Measurements from ENCODE around the gene KBTBD8.

The KBTBD8 gene

GRCh38 chr3:66997560-66998112 lies 471 bp upstream of the KBTBD8 start:
- DNase-seq = no peak

GRCh38 chr3:66998904-66999235 lies 763 bp downstream of the KBTBD8 start:
- DNase-seq = no peak

DNA sequence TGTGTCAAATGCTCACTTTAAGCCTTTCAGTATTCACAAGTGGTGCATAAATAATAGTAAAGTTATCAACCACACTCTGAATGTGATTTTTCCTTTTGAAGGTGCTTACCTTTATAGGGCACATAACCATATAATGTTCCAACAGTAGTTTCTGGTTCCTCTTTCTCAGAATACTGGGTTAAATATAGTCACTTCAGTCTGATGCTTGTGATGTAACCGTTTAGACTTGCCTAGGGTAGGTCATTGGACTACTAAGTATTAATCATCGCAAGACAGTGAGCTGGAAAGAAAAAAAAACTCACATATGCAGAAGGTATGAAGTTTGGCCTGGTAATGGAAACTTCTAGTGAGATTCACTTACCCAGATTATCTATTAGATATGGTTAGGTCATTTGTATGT lies 1.9 kb downstream of the KBTBD8 start:
- no peak for DNase-seq

DNA sequence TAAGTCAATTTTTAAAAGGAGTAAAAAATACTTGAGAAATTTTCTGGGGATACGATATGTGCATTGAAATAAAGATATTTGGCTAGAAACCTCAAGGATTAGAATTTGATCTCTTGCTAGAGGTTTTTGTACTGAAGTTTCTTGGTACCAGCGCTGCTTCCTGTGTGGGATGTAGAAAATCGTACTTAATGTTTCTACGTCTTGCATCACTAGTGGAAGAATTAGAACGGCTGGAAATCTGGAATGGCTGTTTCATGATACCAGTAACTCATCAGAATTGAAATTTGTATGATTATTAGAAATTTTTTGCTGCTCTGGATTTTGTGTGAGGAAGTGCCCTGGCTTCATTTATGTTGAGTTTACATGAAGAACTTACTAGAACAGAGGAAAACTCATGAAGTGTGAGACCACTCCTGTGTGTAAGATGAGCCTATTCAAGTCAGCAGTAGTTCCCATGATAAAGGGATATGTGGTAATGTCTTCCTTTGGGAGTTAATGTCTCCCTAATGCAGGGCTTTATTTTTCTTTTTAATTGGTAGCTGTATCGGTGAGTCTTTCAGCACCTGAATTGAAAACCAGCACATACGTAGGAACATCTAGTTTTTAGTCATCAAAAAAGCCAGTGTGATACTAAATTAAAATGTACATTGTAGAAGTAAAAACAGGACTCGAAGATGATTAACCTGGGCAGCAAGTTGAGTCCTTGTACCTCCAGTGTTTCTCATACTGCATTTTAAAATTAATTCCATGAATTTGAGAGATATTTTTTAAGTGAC lies 3.2 kb downstream of the KBTBD8 start:
- DNase-seq = no peak

DNA sequence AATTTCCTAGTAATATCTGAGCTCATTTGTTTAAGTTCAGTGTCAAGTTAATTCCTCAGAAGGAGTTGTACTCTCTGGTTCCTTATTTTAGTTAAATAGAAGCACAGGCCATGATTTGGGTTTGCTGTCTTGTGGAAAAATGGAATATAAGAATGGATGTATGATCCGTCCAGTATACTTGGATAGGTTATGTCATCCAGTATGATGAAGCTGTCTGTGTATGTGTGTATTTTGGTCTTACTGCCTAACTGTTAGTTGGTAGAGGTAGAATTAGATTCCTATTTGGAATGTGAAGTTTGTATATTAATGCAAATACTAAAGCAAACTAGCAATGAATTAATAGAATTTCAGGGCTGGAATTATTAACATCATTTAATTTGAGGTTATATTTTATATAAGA lies 7.9 kb downstream of the KBTBD8 start:
- DNase-seq = no peak

- DNase-seq = no peak
Observed at GRCh38 chr3:67006460-67006859, 8.4 kb downstream of the KBTBD8 start.

DNA sequence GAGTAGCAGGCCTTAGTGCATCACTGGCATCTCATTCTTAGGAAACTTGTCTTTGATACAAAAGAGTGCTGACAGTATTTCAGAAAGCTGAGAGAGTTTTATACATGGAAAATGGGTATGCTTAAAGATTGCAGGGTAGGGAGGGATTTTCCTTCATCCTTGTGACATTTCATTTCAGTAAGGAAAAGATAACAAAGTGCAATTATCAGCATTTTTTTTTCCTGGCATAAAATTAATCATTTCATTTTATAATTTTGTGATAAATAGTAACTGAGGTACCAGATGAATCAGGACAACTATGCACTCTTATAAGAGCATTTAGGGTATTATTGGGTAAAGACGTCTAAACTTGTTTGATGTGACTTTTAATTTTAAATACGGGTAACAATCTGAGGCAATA lies 10.3 kb downstream of the KBTBD8 start:
- DNase-seq = no peak

DNA sequence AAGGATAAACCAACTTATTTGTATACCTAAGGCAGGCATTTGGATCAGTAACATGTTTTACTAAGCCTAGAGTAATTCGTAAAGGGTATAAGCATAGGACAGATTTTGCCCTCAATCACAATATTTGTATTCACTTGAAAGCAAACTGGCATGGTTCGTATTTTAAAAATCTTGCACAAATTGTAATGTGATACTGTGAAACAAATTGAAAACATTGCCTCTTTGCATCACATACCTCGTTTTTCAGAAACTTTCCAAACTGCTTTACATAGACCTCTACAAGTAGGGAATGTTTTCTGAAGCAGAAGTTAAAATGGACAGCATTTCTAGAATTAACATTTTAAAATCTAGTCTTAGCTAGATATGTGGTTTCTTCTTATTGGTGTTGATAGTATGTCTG lies 11.6 kb downstream of the KBTBD8 start:
- DNase-seq = no peak

DNA sequence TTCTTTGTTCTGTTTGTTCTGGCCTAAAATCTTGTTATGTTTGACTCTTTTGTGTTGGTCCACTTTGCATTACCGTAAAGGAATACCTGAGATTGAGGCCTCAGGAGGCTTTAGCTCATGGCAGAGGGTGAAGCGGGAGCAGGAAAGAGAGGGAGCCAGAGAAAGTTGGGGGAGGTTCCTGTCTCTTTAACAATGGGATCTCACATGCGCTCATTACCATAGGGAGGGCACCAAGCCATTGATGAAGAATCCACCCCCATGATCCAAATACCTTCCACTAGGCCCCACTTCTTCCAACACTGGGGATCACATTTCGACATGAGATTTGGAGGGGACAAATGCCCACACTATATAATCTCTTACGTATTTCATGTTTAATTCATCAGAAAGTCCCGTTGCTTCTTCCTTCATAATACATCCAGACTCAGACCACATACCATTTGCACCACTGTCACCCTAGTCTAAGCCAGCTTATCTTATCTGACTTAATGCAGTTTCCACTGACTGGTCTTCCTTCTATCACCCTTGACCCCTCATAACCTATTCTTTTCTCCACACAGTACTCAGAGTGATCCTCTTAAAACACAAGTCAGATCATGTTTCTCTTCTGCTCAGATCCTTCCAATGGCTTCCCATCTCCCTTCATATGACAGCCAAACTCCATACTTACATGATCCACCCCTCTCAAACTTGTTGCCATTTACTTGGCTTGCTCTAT lies 13.5 kb downstream of the KBTBD8 start:
- no peak for DNase-seq

DNA sequence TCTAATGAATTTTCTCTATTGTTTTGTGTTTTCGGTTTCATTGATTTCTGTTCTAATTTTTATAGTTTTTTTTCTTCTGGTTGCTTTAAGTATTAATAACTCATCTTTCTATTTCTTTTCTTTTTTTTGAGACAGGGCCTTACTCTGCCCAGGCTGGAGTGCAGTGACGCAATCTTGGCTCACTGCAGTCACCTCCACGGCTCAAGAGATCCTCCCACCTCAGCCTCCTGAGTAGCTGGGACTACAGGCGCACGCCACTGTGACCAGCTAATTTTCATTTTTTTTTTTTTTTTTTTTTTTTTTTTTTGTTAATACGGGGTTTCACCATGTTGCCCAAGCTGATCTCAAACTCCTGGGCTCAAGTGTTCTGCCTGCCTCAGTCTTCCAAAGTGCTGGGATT lies 14.5 kb downstream of the KBTBD8 start:
- DNase-seq = no peak

- no peak for DNase-seq
Observed at GRCh38 chr3:67015702-67016484, 17.8 kb downstream of the KBTBD8 start.

- no peak for DNase-seq
Observed at GRCh38 chr3:67016522-67017080, 18.5 kb downstream of the KBTBD8 start.

DNA sequence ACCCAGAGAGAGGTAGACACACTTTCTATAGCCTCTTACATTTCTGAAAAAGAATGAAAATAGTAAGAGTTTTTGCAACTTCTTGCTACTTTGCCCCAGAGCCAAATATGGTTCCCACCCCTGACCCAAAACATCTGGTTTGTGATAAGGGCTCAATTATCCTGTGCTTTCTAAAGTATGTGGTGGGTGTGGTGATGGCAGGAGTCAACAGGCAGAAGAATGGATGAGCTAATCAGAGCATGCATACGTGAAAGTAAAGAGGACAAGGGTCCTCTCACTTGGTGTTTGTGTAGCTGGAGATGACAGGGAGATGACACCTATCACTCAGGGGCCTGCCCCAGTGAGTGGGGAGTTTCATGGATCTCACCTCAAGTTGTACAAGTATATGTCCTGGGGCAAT lies 19.1 kb downstream of the KBTBD8 start:
- DNase-seq = no peak

DNA sequence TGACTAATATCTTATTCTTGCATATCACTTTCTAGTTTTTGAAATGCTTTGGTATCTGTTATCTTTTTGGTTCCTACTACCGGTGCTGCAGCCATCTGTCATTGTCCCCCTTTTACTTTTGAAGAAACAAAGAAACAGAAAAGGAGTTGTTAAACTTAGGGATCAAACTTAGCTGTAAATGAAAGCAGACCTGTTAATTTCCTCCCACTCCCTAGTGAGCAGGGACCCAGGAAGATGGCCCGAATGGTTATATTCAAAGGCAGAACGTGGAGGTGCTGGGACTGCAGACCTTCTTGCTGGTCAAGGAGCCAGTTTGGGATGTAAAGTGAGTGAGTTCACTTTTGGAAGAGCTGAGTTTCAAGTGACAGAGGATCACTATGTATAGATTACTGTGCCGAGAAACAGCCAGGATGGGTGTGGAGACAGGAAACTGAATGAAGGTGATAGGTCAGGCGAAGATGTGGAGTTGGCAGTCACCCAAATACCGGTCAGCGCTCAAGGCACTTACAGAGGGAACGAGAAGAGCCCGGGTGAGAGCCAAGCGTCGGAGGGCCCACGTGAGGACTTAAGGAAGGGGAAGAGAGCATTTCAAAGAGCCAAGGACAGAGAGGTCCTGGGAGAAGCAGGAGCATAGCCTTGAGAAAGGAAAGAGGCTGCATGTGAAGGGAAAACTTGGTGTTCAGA lies 20.1 kb downstream of the KBTBD8 start:
- DNase-seq = no peak

- DNase-seq = no peak
Observed at GRCh38 chr3:67018789-67019526, 20.9 kb downstream of the KBTBD8 start.

GRCh38 chr3:67028001-67028784 lies 30.1 kb downstream of the KBTBD8 start:
- DNase-seq = no peak

DNA sequence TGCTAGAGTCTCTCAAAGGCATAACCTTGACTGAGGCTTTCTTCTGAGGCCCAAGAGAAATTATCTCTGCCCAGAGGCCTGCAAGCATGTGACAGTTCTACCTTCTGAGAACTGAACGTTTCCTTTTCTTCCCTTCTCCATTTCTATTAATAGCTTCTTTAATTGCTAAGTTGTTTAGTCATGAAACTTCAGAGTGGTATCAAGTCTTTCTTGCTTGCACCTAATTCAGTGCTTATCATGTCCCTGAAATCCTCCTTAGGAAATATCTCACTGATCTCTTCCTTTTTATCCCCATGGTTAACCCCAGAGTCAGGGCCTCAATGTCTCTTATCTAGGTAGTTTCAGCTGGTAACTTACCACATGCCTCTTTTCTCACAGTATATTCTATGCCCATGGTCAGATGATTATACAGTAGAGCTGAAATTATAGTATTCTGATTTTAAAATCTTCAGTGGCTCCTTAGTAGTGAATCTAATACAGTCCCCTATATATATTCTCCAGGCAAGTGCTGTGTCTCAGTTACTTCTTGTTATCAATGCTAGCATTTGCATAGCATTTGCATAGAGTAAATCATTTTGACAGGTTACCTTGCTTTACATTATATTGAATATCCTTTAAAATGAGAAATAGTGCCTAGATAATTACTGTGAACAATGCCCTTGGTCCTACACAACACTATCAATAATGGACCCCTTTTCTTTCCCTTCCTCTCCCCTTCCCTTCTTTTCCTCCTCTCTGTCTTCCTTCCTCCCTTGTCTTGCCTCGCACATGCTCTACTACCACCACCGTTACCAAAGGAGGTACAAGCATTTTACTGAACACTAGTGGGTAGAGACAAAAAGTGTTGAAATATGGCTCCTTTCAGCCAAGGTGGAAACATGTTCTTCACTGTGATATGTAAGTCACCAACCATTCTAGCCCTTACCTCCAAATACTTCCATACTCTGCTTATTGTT lies 33.0 kb downstream of the KBTBD8 start:
- no peak for DNase-seq

GRCh38 chr3:67031986-67032385 lies 33.9 kb downstream of the KBTBD8 start:
- DNase-seq = no peak

- DNase-seq = no peak
Observed at GRCh38 chr3:67033079-67033478, 35.0 kb downstream of the KBTBD8 start.

DNA sequence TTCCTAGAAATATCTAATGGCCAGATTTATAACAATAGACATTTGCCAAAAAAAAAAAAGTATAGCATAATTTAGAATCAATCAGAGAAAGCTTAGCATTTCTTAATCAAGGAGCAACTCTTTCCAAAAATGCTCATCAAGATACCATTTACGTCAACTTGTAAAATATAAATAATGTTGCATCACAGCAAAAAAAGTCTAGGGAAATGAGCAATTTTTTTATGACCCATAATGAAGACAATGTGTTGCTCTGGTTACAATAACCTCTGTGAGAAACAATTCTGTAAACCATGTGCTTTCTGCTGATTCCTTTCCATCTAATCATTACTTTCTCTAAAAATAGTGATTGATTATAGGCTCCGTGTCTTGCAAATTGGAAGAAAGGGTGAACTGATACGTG lies 36.3 kb downstream of the KBTBD8 start:
- no peak for DNase-seq

All from NCI-H1436 (cell line).